LNCAP (cell line): ENCODE data around the gene BCL7A.

Experiments
- CTCF ChIP-seq: fragments of 450-650 bp; IDR thresholded peaks from 2 replicates; pipeline ENCODE4 v1.5.1; 2017; ENCODE audit warnings: mild to moderate bottlenecking

Gene BCL7A

GRCh38 chr12:122026706-122027333 lies 5.1 kb downstream of the BCL7A start:
- TF ChIP-seq CTCF: no peak

GRCh38 chr12:122028165-122028904 lies 6.7 kb downstream of the BCL7A start:
- no peak for TF ChIP-seq CTCF

DNA sequence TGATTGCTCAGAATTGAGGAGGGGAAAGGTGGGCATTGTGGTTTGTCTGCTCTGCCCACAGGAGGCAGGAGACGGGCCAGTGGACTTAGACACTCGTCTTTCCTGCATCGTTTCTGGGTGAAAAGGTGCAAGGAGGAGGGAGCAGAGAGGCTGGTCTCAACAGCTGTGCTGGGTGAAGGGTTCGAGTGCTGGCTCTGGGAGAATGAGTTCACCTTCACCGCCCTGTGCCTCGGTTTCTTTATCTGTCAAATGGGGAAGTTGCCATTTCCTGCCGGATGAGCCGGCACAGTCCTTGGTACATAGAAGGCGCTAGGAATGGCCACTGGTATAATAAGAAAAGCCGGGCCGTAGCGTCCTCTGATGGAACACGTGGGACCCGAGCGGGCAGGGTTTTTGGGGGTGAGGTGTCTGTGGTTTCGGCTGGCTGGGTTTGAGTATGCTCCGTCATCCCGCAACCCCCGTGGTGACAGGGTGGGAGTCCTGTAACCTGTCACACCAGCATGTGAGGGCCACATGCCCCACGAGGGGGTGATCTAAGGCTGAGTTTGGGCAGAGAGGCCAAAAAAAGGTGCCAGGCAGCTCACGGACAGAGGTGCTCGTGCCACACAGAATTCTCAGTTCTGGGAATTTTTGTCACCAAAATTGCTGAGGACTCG lies 7.3 kb downstream of the BCL7A start:
- TF ChIP-seq CTCF: no peak

DNA sequence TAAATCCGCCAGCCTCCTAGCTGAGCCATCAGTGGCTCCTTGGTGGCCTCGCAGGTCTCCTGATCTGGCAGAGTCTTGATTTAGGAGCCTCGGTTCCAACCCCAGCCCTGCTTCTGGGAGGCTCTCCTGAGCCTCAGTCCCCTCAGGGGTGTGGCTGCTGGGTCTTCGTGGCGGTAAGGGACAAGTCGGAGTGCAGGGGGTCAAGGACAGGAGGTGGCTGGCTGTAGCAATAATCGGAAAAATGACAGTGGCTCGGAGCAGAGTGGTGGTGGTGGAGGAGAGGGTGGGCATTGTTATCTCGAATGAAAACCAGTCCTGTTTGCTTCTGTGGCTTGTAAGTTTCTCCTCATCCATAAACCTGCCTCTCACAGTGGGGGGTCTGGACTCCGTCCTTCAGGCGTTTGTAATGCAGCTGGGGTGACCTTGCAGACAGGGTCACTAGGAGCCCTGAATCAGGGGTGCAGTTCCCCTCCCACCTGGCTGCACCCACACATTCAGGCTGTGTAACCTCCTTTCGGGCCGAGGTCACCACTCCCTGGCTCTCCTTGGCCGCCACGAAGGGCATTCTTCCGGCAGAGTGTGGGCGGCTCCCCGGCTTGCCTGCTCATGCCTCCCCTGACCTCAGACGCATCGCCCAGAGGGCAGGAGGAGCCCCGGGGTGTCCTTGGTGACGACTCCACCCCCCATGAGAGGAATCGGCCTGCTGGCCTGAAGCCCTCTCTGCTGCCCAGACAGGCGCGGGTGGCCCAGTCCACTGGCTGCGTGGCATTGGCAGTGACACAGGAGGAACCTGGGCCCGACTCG lies 8.1 kb downstream of the BCL7A start:
- no peak for TF ChIP-seq CTCF

- no peak for TF ChIP-seq CTCF
Measured at GRCh38 chr12:122030424-122031035, 8.8 kb downstream of the BCL7A start.

GRCh38 chr12:122031342-122032216 lies 9.9 kb downstream of the BCL7A start:
- peak; percentile 59 for TF ChIP-seq CTCF
